COLO668 (cell line): ENCODE data around the gene MRPL37.
"Not testable (repeated sequence)": the region's sequence is repeated elsewhere in the genome, so short reads cannot be mapped to it uniquely, and the experiment has no call there.

Source experiments
- DNase-seq: peaks from one replicate; lab custom pipeline; 2025; ENCODE audit not compliant: unreplicated experiment; lab: John Stamatoyannopoulos, UW

The MRPL37 gene

DNA sequence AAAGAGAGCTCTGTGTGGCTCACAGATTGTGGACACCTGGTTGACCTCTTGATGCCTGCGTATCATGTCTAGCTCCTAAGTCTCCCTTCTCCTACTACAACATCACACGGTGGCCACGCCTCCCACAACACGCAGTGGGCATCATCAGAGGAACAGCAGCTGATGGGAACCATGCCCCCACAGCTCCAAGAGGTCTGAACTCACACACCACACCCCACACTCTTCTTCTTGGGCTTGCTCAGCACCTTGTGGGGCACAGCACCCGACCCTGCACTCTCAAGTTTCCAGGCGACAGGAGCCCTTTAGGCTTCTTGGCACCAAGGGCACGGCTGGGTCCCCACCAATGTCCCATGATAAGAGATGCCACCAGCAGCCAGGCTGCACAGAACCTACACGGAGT is 28.4 kb upstream of the MRPL37 start:
- no peak for DNase-seq

DNA sequence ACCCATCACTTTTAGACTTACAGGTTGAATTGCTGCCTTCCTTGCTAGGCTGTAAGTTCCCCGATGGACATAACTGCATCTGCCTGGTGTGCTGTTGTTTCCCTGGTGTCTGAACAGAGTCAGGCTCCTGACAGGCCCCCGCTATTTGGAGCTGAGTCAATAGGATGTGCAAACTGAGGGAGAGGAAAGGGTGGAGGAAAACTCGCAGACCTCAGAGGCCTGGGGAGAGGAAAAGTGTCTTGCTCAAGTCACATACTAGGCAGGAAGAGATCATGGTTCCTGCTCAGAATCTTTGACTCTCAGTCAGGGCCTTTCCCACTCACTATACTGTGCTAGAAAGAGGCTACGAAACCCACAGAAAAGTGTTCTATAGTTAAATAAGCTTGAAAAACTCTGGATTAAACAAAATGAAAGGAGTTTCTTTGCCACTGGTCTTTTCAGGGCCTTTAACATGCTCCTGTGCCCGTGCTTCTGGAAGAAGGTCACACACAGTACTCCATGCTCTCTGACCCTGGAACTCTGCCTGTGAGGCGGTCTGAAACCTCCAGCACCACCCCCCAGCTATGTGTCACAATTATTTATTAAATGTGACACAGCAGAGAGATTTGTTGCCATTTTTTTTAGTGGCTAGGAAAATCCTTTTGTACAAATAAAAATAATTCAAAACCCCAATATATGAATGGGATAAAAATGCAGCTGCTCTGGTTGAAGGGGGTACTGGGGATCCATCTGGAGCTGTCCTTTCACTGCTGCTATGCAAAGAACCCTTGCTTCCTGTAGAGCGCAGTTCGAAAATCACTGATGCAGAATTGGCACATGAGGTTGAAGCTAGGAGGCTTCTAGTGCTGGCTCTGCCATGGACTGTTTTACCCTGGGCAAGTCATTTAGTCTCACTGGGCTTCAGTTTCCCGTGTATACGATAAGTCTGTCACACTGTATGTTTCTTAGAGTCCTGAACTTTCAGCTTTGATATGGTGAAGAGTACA is 27.1 kb upstream of the MRPL37 start:
- DNase-seq = no peak

DNA sequence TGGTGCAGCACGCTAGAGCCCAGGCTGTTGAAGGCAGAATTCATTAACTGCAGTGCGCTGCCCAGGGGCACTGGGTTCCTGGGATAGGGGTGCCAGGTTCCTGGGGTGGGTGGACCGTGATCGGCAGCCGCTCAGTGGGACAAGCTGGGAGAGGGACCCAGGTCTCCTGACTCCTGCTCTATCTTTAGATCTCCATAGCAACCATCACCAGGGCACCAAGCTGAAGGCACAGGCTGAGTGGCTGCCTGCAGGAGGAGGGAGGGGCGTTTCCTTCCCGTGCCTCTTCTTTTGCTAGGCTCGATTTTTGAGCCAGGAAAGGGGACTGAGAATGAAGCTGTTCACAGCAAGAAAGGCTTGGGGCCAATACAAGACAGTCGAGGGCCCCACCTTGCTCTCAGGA is 26.3 kb upstream of the MRPL37 start:
- DNase-seq = no peak

DNA sequence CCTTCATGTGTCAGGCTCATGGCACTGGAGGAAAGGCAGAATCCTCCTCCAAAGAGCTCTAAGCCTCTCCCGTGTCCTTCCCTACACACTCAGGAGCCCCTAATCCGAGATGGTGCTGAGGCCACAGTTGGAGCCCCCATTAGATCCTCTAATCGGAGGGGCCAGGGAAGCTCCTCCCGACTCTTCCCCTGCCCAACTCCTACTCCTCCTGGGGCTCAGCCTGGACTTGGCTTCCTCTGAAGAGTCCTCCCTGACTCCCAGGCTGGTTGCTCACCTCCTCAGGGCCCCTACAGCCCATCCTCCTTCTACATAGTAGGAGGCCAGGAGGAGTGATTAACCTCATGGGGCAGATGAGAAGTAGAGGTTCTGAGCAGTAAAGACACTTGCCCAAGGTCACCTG is 25.9 kb upstream of the MRPL37 start:
- DNase-seq = no peak

DNA sequence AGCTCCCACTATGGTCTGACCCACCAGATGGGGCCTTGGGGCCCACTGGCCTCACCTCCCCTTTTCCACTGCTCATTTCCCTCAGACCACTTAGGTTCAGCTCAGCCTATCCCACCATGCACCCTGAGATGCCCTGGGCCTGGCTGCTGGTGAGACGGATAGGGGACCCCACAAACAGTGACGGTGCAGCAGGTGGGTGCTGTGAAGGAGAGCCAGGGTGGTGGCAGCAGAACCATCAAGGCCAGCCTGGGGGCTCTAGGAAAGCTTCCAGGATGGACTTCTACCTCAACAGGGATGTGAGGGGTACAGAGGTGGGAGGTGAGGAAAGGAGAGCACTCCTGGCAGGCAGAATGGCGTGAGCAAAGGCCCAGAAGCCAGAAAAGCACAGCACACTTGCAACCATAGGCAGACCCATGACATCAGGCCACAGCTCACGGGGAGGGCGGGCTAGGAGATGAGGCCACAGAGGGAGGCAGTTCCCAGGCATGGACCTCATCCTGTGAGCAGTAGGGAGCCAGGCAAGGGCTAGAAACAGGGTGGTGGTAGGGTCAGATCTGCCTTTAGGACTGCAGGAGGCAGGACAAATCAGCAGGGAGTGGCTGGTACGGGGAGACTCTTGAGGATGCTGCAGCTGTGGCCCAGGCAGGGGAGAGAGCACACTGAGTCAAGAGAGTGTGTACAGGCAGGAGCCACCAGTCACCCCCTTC is 23.2 kb upstream of the MRPL37 start:
- no peak for DNase-seq

DNA sequence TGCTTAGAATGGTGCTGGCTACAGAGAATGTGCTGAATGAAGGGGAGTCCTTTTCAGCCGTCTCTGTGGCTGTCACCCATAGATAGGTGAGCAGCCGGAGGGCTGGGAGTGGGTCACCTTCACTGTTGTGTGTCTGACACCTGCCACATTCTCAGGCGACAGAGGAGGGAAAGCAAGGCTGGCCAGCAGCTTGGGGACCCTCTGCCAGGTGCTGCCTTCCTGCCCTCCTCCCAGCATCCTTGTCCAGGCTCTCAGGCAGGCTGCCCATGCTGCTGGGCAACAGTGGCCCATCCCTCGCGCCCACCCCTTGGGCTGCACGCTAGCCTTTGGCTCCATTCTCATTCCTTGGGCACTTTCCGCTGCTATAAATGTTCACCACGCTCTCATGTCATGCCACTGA is 22.2 kb upstream of the MRPL37 start:
- DNase-seq = no peak

DNA sequence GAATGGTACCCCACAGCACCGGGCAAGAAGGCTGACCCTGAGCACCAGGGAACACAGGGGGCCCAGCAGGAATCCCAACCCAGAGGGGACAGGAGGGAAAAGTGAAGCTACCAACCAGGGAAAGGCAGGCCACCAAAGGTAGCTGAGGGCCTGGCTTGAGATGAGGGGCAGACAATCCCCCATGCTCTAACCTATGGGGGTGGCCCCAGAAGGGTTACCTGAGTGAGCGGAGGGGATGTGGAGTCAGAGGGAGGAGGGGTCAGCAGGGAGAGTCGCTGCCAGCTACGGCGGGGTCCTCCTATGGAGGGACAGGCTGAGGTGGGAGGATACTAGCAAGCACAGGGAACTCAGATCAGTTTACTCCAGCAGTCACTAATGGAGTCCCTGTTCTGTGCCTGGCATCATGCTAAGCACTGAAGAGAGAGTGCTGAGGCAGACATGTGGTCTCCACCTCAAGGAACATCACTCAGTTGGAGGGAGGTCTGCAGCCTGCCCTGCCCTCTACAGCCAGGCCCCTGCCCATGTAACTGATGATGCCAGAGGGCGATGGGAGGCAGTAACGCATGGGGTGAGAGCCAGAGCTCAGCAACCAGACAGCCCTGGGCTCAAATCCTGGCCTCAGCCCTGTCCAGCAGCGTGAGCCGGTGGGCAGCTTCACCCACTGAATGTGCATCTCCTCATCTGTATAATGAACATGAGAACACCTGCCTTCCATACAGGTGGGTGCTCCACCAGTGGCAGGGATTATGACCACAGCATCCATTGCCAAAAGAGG is 21.5 kb upstream of the MRPL37 start:
- DNase-seq = no peak

DNA sequence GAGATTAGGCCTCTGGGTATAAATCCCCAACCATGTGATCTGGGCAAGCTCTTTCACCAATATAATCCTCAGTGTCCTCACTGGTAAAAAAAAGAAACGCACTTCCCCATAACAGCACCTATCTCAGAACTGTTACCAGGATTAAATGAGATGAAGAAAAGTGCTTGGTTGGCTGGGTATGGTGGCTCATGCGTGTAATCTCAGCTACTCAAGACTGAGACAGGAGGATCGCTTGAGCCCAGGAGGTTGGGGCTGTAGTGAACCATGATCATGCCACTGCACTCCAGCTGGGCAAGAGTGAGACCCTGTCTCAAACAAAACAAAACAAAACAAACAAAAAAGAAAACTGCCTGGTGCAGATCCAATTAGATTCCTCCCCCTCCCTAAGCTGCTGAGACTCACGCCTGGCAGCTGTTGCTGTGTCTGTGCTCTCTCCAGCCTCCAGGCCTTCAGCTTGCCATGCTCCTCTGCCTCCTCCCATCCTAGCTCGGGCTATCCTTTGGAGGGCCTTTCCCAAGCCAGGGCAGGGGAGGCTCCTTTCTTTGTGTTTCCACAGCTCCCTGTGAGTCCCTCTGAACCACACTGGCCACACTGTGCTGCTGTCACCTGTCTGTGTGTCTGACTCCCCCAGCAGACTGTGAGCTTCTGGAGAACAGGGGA is 19.1 kb upstream of the MRPL37 start:
- DNase-seq = no peak

DNA sequence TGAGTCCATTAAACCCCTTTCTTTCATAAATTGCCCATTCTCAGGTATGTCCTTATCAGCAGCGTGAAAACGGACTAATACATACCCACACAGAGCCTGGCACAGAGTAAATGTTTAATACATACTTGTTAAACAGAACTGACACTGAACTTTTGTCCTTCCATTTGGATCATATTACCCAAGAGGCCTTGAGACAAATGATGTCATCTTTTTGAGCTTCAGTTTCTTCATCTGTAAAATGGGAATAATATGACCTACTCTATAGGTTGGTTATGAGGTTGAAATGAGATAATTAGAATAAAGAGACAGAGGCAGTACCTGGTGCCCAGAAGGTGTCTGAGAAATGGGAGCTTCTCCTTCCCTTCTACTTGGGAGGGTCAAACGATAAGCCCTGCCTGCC is 13.9 kb upstream of the MRPL37 start:
- DNase-seq = no peak

DNA sequence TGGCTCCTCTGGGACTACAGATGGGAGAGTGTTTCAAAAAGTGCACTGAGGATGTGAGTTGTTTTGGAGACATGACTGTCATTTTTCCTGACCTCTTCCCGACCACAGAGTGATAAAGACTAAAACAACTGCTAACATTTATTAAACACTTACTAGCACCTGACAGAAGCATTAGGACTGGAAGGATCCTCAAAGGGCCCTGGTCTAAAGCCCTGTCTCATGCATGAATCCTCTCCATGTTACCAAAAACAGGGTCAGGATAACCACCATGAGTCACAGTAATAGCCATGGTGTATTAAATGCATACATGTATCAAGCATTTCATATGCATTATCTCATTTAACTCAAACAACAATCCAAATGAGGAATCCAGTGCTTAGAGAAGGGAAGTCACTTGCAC is 11.7 kb upstream of the MRPL37 start:
- DNase-seq = no peak

DNA sequence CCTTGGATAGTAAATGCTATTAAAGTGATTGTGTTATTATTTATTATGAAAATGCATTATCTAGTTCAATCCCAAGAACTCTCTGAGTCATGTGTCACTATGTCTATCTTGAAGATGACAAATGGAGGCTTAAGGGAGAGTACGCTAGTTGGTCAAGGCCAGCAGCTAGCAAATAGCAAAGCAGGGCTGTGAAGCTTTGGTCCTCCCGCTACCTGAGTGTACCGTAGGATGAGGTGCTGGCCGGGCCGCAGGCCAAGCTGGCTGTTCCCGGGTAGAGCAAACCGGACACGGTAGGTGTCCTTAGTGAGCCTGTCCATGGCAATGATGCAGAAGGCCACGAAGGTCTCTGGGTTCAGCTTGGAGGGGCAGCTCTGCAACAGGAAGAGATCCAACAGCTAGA is 9.4 kb upstream of the MRPL37 start:
- DNase-seq = no peak

DNA sequence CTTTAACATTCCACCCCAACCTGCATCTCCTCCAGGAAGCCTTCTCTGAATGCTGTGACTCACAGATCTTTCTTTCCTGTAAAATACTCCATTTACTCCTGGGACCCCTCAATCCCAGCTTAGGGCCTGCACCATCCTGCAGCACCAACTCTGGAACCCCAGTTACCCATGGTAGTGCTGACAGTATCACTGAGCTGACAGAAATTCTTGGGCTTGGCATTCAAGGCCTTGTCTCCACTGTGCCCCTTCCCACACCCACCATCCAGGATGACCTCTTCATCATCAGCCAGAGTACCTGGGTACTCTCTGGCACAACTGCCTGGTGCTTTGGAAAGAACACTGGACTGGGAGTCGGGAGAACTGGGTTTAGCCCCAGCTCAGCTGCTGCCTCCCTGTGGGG is 8.4 kb upstream of the MRPL37 start:
- no peak for DNase-seq

DNA sequence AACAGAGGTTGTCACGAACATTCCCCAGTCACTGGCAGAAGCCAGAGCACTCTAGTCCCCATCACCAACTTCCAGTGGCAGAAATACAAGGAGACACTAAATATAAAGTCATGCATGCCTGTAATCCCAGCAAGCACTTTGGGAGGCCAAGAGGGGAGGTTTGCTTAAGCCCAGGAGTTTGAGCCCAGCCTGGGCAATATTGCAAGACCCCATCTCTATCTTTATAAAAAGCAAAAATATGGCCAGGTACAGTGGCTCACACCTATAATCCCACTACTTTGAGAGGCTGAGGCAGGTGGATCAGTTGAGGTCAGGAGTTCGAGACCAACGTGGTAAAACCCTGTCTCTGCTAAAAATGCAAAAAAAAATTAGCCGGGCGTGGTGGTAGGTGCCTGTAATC is 6.5 kb upstream of the MRPL37 start:
- DNase-seq = no peak

DNA sequence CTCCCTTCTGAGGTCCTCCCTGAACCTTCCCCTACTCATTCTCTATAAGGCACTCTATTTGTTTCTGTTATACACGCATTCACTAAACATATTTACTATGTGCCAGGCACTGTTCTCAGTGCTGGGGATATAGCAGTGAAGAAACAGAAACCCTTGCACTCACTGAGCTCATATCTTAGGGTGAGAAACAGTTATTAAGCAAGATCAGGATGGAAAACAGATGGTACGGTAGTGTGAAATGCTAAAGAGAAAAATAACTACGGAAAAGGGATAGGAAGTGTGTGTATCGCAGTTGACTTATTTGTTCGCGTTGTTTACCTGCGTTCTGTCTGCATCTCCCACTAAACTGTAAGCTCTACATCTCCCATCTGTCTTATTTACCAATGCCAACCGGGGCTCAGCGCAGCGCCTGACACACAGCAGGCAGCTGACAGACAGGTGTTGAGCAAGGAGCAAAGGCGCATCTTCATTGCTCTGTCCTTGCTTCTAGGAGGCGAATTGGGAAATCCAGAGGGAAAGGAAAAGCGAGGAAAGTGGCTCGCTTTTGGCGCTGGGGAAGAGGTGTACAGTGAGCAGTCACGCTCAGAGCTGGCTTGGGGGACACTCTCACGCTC is 709 bp upstream of the MRPL37 start:
- DNase-seq = peak; percentile 80

DNA sequence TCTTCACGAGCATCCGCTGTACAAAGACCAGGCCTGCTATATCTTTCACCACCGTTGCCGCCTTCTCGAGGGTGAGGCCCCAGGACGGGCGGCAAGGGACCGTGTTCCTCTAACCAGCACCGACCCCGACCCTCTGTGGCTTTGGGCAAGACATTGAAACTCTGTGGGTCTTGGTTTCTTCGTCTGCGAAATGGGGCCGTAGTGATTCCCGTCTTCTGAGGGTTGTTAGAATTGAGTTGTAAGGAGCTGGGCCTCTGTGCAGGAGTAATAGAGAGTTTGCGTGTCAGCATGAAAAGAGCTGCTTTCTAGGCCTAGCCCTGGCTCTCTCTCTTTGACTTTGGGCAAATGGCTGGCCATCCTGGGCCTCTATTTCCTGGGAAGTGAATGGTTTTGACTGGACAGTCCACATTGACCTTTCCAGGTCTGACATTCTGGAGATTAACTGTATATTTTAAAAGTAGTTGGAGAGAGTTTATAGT is 591 bp downstream of the MRPL37 start:
- DNase-seq = no peak

DNA sequence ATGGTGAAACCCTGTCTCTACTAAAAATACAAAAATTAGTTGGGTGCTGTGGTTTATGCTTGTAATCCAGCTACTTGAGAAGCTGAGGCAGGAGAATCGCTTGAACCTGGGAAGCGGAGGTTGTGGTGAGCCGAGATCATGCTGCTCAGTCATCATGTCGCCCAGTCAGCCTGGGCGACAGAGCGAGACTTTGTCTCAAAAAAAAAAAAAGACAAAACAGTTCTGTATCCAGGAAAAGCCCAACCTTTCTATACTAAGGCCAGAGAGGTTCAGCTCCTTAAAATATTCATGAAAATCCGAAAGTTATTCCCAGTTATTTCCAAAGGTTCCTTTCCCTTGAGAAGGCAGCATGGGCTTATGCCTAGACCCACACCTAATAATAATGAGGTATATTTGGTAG is 4.2 kb downstream of the MRPL37 start:
- DNase-seq = no peak

DNA sequence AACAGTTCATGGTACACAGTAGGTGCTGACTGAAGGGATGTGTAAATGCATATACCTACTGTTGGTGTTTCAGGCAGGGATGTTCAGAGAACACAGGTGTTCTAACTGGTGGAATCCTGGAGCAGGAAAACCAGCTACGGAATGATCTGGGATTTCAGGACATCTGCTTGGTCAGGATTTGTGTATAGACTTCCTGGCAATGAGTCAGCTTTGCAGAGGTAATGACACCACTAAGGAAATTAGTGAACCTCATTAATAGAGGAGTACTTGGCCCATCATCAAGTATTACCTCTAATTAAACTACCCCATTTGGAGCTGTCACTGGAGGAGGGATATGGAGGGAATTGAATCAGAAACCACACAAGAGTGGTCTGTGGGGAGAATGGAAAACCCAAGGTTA is 7.3 kb downstream of the MRPL37 start:
- DNase-seq = no peak

DNA sequence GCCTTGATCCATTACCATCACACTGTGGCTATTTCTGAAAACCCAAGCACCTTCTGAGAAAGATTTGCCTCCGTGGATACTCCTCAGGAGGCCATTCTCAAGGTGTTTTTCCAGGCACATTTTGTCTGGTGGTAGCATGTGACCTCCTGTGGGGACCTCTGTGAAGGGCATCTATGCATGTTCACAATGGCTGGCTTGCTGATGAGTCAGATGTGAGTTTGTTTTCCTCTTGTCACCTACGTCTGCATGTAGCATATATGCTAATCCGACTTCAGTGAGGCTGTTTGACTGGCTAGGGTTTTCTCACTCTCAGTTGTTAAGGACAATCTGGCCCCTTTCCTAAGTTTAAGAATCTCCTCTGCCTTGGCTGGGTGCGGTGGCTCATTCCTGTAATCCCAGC is 7.9 kb downstream of the MRPL37 start:
- not testable (repeated sequence) for DNase-seq

DNA sequence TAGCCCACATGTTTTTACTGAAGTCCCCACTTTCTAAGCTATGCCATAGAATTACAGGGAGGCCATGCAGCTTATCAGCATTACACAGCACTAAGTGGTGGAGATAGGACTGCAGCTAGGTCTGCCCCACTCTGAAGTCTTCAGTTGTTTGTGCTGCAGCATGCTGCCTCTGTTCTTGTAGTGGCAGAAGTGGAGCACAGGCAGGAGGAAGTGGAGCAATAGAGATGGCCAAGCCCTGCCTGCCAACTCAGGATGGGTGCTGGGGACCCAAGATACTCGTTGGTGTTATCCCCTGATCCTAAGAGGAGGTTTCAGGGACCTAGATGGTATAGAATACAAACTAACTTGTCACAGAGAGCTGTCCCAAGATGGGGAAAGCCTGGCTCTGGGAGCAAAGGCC is 12.9 kb downstream of the MRPL37 start:
- DNase-seq = no peak

DNA sequence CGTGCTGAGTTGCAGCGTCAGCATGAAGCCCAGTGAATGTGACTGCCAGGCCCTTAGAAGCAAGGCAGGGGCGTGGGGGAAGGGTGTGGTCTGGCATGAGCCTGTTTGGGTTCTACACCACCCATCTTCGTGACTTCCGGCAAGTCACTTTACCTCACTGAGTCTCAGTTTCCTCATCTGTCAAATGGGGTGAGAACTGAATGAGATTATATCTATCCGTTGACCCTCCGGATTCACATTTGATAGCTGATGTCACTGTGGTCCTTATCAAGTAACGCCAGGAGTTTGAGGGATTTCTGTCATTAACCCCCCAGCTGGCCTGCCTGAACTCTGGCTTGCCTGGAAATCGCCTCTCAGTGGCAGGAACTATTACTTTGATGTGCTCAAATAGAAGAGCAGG is 15.6 kb downstream of the MRPL37 start:
- no peak for DNase-seq
